Measurements from ENCODE around the gene PSMF1.

The PSMF1 gene

GRCh38 chr20:1118336-1119127, at the start of gene PSMF1:
Gene PSMF1, plus strand, starts transcription at chr20:1118602. Its CDS starts 172 bp downstream, at chr20:1118774.
- peak; percentile 93 for DNase-seq

- no peak for DNase-seq
Observed at GRCh38 chr20:1072258-1072657, 46.1 kb upstream of the PSMF1 start.

DNA sequence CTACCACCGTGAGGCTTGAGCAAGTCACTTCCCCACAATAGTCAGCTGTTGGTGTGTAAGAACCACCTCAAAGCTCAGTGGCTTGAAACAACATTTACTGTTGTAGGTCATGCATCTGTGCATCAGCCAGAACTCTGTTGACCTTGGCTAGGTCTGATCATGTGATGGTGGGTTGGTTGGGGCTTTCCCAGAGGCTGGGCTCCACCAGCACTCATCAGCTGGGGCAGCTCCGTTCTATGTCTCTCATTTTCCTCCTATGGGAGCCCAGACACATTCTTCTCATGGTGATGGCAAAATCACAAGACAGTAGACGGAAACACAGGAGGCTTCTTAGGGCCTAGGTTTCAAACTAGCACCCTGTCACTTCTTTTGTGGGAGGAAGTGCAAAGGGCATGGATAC, 42.8 kb upstream of the PSMF1 start:
- DNase-seq, result no peak

GRCh38 chr20:1081891-1082290, 36.5 kb upstream of the PSMF1 start:
- no peak for DNase-seq

DNA sequence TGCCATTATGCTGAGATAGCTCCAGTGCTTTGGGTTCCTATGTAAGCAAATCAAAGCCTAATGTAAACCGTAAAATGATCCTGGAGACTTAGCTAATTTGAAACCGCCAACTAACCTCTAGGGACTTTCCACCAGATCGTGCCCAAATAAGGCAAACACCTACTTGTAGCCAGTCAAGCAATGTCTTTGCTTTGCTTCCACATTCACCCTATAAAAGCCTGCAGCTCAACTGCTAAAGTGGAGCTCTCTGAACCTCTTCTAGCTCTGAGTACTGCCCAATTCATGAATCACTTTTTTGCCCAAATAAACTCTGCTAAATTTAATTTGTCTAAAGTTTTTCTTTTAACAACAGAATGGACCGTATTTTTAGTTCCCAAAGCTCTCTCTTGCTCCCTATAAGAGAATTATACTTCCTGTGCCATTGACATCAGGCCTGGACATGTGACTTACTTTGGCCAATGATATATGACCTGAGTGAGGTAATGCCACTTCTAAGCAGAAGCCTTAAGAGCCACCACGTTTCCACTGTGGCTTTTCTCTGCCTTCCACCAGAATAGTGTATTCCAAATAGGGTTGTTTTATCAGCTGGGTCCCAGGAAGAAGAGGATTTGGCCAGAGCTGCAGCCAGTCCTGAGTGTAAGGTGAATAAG, 34.8 kb upstream of the PSMF1 start:
- DNase-seq, result no peak

GRCh38 chr20:1085492-1086276, 32.7 kb upstream of the PSMF1 start:
- no peak for DNase-seq

- DNase-seq, result no peak
Observed at GRCh38 chr20:1086277-1087213, 31.9 kb upstream of the PSMF1 start.

GRCh38 chr20:1087311-1087905, 31.0 kb upstream of the PSMF1 start:
- DNase-seq, result no peak

GRCh38 chr20:1094751-1095150, 23.7 kb upstream of the PSMF1 start:
- DNase-seq, result no peak

DNA sequence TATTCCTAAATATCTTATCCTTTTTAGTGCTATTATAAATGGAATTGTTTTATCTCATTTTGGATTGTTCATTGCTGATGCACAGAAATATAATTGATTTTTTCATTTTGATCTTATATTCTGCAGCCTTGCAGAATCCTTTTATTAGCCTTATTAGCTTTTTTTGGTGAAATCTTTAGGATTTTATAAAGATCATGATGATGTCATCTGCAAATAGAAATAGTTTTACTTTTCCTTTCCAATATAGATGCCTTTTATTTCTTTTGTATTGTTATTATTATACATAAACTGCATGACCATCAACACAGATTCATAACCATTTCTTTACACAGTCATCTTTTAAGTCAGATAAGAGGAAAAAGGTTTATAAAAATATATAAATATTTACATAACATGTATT, 16.9 kb upstream of the PSMF1 start:
- DNase-seq, result no peak

DNA sequence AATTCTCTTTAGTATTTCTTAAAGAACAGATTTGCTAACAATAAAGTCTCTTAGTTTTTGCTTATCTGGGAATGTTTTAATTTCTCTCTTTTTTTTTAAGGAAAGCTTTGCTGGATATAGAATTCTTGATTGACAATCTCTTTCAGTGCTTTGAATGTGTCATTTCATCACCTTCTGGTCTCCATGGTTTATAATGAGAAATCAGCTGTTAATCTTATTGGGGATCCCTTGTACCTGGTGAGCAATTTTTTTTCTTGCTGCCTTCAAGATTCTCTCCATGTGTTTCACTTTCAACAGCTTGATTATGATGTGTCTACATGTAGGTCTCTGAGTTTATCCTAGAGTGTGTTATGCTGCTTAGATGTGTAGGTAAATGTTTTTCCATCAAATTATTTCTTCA, 16.4 kb upstream of the PSMF1 start:
- DNase-seq, result no peak

DNA sequence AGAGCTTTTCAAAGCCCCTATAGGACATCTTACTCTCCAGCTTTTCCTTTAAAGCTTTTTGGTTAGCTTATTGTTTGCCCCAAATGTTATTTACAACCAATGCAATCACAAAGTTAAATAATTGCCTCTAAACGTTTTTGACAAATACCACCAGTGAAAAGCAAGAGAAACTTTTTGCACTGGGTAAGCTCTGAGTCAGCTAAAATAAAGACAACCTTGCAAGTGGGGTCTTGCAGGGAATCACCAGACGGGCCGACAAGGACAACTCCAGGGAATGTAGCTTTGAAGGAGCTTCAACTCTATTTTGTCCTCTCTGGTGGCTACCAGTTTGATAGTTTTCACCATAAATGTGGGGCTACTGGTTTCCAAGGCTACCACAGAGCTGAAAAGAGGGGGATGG, 14.7 kb upstream of the PSMF1 start:
- no peak for DNase-seq

GRCh38 chr20:1105599-1106194, 12.7 kb upstream of the PSMF1 start:
- DNase-seq, result no peak

- DNase-seq, result no peak
Observed at GRCh38 chr20:1107176-1107575, 11.2 kb upstream of the PSMF1 start.

GRCh38 chr20:1108437-1108920, 9.9 kb upstream of the PSMF1 start:
- peak; percentile 50 for DNase-seq

DNA sequence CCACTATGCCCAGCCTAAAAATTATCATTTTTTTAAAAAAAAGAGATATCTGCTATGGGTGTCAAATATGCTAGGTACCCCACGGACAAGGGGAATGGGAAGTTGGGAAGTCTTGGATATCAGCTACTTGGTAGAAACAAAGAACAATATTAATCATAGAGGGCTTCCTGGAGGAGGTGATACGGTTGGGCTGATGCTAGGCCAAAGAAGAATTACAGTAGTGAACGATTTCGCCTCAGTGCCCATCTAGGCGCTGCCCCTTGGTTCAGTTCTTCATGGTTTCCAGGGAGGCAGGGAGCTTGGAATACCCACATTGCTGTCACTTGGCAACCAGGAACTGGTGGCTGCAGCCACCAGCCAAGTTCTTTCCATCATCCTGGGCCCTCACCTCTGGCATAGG, 5.5 kb upstream of the PSMF1 start:
- no peak for DNase-seq

GRCh38 chr20:1118004-1118335, 432 bp upstream of the PSMF1 start:
- no peak for DNase-seq

GRCh38 chr20:1119128-1119505, 715 bp downstream of the PSMF1 start:
- DNase-seq, result no peak

- DNase-seq, result no peak
Observed at GRCh38 chr20:1119524-1119923, 1.1 kb downstream of the PSMF1 start.

GRCh38 chr20:1121429-1121828, 3.0 kb downstream of the PSMF1 start:
- DNase-seq, result no peak

DNA sequence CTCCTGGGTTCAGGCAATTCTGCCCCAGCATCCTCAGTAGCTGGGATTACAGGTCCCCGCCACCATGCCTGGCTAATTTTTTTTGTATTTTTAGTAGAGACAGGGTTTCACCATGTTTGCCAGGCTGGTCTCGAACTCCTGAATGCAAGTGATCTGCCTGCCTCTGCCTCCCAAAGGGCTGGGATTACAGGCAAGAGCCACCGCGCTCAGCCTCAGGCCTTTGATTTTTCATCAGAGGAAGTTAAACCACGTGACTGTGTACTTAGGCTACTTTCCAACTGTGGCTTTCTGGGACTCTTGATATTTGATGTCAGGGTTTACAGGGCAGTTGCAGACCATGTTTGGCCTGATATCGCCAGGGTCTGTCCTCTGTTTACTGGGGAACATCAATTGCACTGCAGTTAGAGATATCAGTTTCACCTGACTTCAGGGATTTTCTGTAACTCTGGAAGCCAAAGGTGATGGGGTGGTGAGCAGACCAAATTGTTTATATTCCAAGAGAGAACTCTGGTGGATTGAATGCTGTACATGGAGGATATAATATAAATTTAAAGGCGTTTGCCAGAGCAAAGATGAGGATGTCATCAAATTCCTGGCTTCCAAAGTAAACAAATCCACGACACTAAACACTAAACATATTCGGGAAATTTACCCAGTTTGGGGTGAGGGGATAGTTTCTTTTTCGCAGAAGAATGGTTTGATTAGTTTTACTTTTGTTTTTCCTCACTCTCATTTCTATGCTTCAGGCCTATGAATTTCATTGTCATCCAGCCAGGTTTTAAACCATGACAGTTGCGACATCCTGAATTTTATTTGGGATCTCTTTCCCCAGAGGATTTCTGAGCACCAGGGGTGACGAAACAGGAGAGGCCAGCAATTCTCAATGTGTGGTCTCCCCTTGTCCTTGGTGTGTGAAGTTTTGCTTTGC, 4.2 kb downstream of the PSMF1 start:
- no peak for DNase-seq

All from GDM1 (cell line).